Esophagus muscularis mucosa (tissue), 3 donors: ENCODE results near the gene IGF2.

Experiments used
- CTCF ChIP-seq, 3 experiments: fragments of 200-600 bp in 2 of 3; fragments of 450-650 bp in 1 of 3; sonication (generic) in 2 of 3; IDR thresholded peaks; one replicate each; pipeline ENCODE4 v1.5.1; 2017 to 2019; ENCODE audit warnings: antibody characterized with exemption in 3 of 3, mild to moderate bottlenecking in 2 of 3, moderate library complexity in 1 of 3
- POLR2AphosphoS5 ChIP-seq, 2 donors: sonication (generic); formaldehyde crosslinking; IDR thresholded peaks; one replicate each; pipeline ENCODE4 v1.6.1; 2017; ENCODE audit warnings: antibody characterized with exemption in 2 of 2

DNA sequence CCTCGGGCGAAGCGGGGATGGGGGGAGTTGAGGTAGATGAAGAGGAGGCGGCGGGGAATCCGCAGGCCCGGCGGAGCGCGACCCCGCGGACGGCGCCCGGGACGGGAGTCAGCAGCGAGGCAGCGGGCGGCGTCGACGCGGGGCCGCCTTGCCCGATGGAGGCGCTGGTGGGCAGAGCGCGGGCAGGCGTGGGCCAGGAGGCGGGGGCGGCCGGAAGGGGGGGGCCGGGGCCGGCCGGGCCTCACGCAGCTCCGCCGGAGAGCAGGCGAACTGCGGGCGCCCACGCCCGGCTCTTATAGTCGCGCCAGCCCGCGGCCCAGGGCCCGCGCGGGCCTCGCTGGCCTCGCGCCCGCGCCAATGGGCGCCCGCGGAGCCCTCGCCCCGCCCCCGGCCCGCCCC lies at the start of gene IGF2:
- no peak for TF ChIP-seq CTCF (IDR thresholded peaks at IDR 0.05)
- no peak for TF ChIP-seq POLR2AphosphoS5 (IDR thresholded peaks at IDR 0.05)
